SK-N-SH (cell line): ENCODE data around the gene CENPT. TPM values are rescaled to one million over a fixed set of nuclear protein-coding genes. Genes with fewer than 3 reads are reported as not detected.

ENCODE experiments used
- CTCF ChIA-PET: fragments of 300-600, 350-600 bp; formaldehyde crosslinking; extraction: SDS; loops from one replicate; lab custom pipeline; 2021; lab: Yijun Ruan, JAX
- POLR2A ChIA-PET: fragments of 350-600 bp; sonication (Branson Sonifier 250); formaldehyde crosslinking; extraction: SDS; loops from one replicate; lab custom pipeline; 2020; ENCODE audit warnings: antibody characterized with exemption, inconsistent platforms; lab: Yijun Ruan, JAX
- DNase-seq: peaks from one replicate; pipeline ENCODE4 v3.0.0; 2012
- H2AFZ ChIP-seq: fragments of 200-600 bp; sonication (generic); 2 replicates; pipeline ENCODE4 v1.8.1; 2016; ENCODE audit warnings: antibody characterized with exemption, mild to moderate bottlenecking, low read depth
- H3F3A ChIP-seq: fragments of 200-600 bp; sonication (generic); replicated peaks from 2 replicates; pipeline ENCODE3; 2016; ENCODE audit warnings: antibody characterized with exemption, mild to moderate bottlenecking; ENCODE audit not compliant: insufficient read depth
- H3K27ac ChIP-seq, 2 experiments: fragments of 200-500 bp in 1 of 2; fragments of 200-600 bp in 1 of 2; sonication (Bioruptor generic) in 1 of 2; sonication (generic), shearing (Covaris generic) in 1 of 2; 2 replicates each; pipeline versions ENCODE4 v1.5.1 to v1.6.1; 2014 to 2016; ENCODE audit warnings: low read depth in 2 of 2, inconsistent platforms in 1 of 2, low read length in 1 of 2, mild to moderate bottlenecking in 1 of 2, mixed read lengths in 1 of 2
- H3K27me3 ChIP-seq: fragments of 200-600 bp; sonication (generic), shearing (Covaris generic); 2 replicates; pipeline ENCODE4 v1.6.1; 2016; ENCODE audit warnings: mixed run types; ENCODE audit not compliant: insufficient read depth
- H3K36me3 ChIP-seq, 2 experiments: fragments of 200-500 bp in 1 of 2; fragments of 200-600 bp in 1 of 2; sonication (Bioruptor generic) in 1 of 2; sonication (generic) in 1 of 2; replicated peaks in 1 of 2; 2 replicates each; pipeline versions ENCODE3 to v1.5.1; 2014 to 2016; ENCODE audit warnings: low read length in 1 of 2, mild to moderate bottlenecking in 1 of 2; ENCODE audit not compliant: insufficient read depth in 2 of 2, control insufficient read depth in 1 of 2
- H3K4me1 ChIP-seq, 2 experiments: fragments of 200-500 bp in 1 of 2; fragments of 200-600 bp in 1 of 2; sonication (Bioruptor generic) in 1 of 2; sonication (generic), shearing (Covaris generic) in 1 of 2; 2 replicates each; pipeline versions ENCODE4 v1.5.1 to v1.6.1; 2014 to 2016; ENCODE audit warnings: low read depth in 1 of 2, low read length in 1 of 2, mixed run types in 1 of 2; ENCODE audit not compliant: insufficient read depth in 2 of 2, control insufficient read depth in 1 of 2
- H3K4me2 ChIP-seq: fragments of 200-600 bp; sonication (generic), shearing (Covaris generic); 2 replicates; pipeline ENCODE4 v1.6.1; 2017; ENCODE audit warnings: mixed run types
- H3K4me3 ChIP-seq, 2 experiments: fragments of 200-500 bp in 1 of 2; fragments of 200-600 bp in 1 of 2; sonication (Bioruptor generic) in 1 of 2; sonication (generic), shearing (Covaris generic) in 1 of 2; 2 replicates each; pipeline versions ENCODE4 v1.5.1 to v1.8.1; 2014 to 2016; ENCODE audit warnings: low read depth in 2 of 2, inconsistent platforms in 1 of 2, low read length in 1 of 2, mild to moderate bottlenecking in 1 of 2, mixed read lengths in 1 of 2, moderate library complexity in 1 of 2
- H3K79me2 ChIP-seq: fragments of 200-600 bp; sonication (generic); 2 replicates; pipeline ENCODE4 v1.8.1; 2017; ENCODE audit warnings: mild to moderate bottlenecking; ENCODE audit not compliant: insufficient read depth
- H3K9ac ChIP-seq: fragments of 200-600 bp; sonication (generic); 2 replicates; pipeline ENCODE4 v1.6.1; 2017; ENCODE audit warnings: mixed run types
- H3K9me2 ChIP-seq: fragments of 200-600 bp; sonication (generic); 2 replicates; pipeline ENCODE4 v1.6.1; 2017; ENCODE audit warnings: mixed run types
- H3K9me3 ChIP-seq: fragments of 200-600 bp; sonication (generic); 2 replicates; pipeline ENCODE4 v1.6.1; 2017; ENCODE audit warnings: mixed run types, mild to moderate bottlenecking, moderate library complexity
- H4K20me1 ChIP-seq: fragments of 200-600 bp; sonication (generic); 2 replicates; pipeline ENCODE4 v1.6.1; 2017; ENCODE audit warnings: mild to moderate bottlenecking, mixed run types; ENCODE audit not compliant: insufficient read depth
- CHD2 ChIP-seq: fragments of 150-350 bp; IDR thresholded peaks from 2 replicates; pipeline ENCODE4 v1.6.1; 2018; ENCODE audit warnings: low read length; ENCODE audit not compliant: partially characterized antibody
- EP300 ChIP-seq, 2 experiments: IDR thresholded peaks; 2 replicates each; pipeline versions ENCODE4 v1.4.0 to v1.6.1; 2012; ENCODE audit warnings: borderline replicate concordance in 1 of 2, low read depth in 1 of 2, low read length in 1 of 2
- EZH2phosphoT487 ChIP-seq: fragments of 200-600 bp; sonication (generic); IDR thresholded peaks from 2 replicates; pipeline ENCODE4 v1.6.1; 2017; ENCODE audit warnings: low read depth, mixed run types, mild to moderate bottlenecking, antibody characterized with exemption, moderate library complexity, borderline replicate concordance
- MXI1 ChIP-seq: IDR thresholded peaks from 2 replicates; pipeline ENCODE4 v1.6.1; 2012; ENCODE audit warnings: mild to moderate bottlenecking, low read depth, low read length, improper control_type of control experiment
- NFIC ChIP-seq: IDR thresholded peaks from 2 replicates; pipeline ENCODE4 v1.4.0; 2012; ENCODE audit warnings: borderline replicate concordance
- REST ChIP-seq: IDR thresholded peaks from 2 replicates; pipeline ENCODE4 v1.6.1; 2012; ENCODE audit warnings: mild to moderate bottlenecking, low read depth, low read length, moderate library complexity
- SIN3A ChIP-seq: IDR thresholded peaks from 2 replicates; pipeline ENCODE4 v1.6.1; 2012; ENCODE audit warnings: low read depth, mild to moderate bottlenecking, low read length, moderate library complexity, borderline replicate concordance
- TAF1 ChIP-seq: IDR thresholded peaks from 2 replicates; pipeline ENCODE4 v1.6.1; 2012; ENCODE audit warnings: low read depth, mild to moderate bottlenecking, low read length, moderate library complexity, borderline replicate concordance
- TCF12 ChIP-seq: IDR thresholded peaks from 2 replicates; pipeline ENCODE4 v1.4.0; 2012
- TEAD4 ChIP-seq: IDR thresholded peaks from 2 replicates; pipeline ENCODE4 v1.4.0; 2012; ENCODE audit warnings: mild to moderate bottlenecking, borderline replicate concordance; ENCODE audit not compliant: insufficient read depth
- ZBTB33 ChIP-seq: IDR thresholded peaks from 2 replicates; pipeline ENCODE4 v1.4.0; 2012; ENCODE audit warnings: low read depth, borderline replicate concordance
- WGBS: methylation state at CpG from one replicate; pipeline ENCODE4 v1.1.6; 2017; ENCODE audit warnings: low lambda C conversion rate; 5-methylcytosine and 5-hydroxymethylcytosine counted together
- polyA plus RNA-seq, 3 experiments: library from polyadenylated mRNA; depleted of rRNA; stranded (reverse); fragments of >200 nt; gene quantifications; 2 replicates each; pipeline ENCODE4 v1.2.3, GENCODE V29; 2012

The CENPT gene
- 48.6 and 57.6 TPM in 2 replicates for polyA plus RNA-seq (2012; rRNA removed)
- polyA plus RNA-seq (2012; cell fraction: cytosol; rRNA removed): 16.2 and 20.0 TPM in 2 replicates
- polyA plus RNA-seq (2012; cell fraction: nucleus; rRNA removed): 386 and 453 TPM in 2 replicates

- peak; percentile 55 for DNase-seq
- peaks cover 89% of the 10 kb centered on the region for H3K79me2 ChIP-seq
- H3K36me3 ChIP-seq: peaks cover 2 to 5% of the 10 kb centered on the region in 2 experiments
- H3K27me3 ChIP-seq: no peaks in the 10 kb centered on the region
- TF ChIP-seq TEAD4: no peak
- TF ChIP-seq ZBTB33: no peak
- no peak for TF ChIP-seq NFIC
- peak; percentile 10 for TF ChIP-seq MXI1
- no peak for TF ChIP-seq SIN3A
- no peak for TF ChIP-seq CHD2
- no peak for TF ChIP-seq EP300 (IDR thresholded peaks at IDR 0.05; ENCODE audit: borderline replicate concordance in 1 of 2, low read depth in 1 of 2, low read length in 1 of 2)
- TF ChIP-seq EZH2phosphoT487: no peak
- TF ChIP-seq TAF1: 0 out of 2 replicates have a peak, but pooled peaks have one; percentile 34
- 0 out of 2 replicates have a peak, but pooled peaks have one; percentile 2 for TF ChIP-seq TCF12
- no peak for TF ChIP-seq REST
- WGBS: 3% methylated on average over 6 of the region's 62 CpGs
- peak within 1 kb of the TSS; percentile 71 to 85 for H3K4me3 ChIP-seq
- H3K9me3 ChIP-seq: no peaks in the 10 kb centered on the region
- peak within 1 kb of the TSS; percentile 88 to 98 for H3K27ac ChIP-seq
- H3K9me2 ChIP-seq: no peaks in the 10 kb centered on the region
- CTCF ChIA-PET: interaction anchor here (1.0 to 6.3 kb wide), 8 partner anchors 10 to 174 kb away, joined by 3 to 66 read pairs (median 4); no protein-coding TSS in a partner anchor
- H3F3A ChIP-seq: peaks cover 29% of the 10 kb centered on the region
- H3K9ac ChIP-seq: peak within 1 kb of the TSS; percentile 100
- POLR2A ChIA-PET: interaction anchor here (1.3 kb wide), 1 partner anchor 14 kb away, joined by 11 read pairs; no protein-coding TSS in a partner anchor
- peaks cover 34 to 38% of the 10 kb centered on the region in 2 experiments for H3K4me1 ChIP-seq
- peak within 1 kb of the TSS; percentile 80 for H2AFZ ChIP-seq
- H3K4me2 ChIP-seq: peak within 1 kb of the TSS; percentile 98
- H4K20me1 ChIP-seq: peaks cover 42% of the 10 kb centered on the region
Observed at GRCh38 chr16:67847064-67847861, at the start of gene CENPT. TSS of gene CENPT (minus strand) at chr16:67847693. CDS start at chr16:67833859, 13,834 bp downstream.
